RWPE1 (cell line): ENCODE measurements around the gene ACCSL.
A peak's percentile ranks its signal among the peaks of the same experiment; 100 is the strongest.

Experiments used
- CTCF ChIA-PET: fragments of 350-600 bp; sonication (Branson Sonifier 250); formaldehyde crosslinking; extraction: SDS; loops from one replicate; lab custom pipeline; 2021; lab: Yijun Ruan, JAX
- POLR2A ChIA-PET: fragments of 400-600 bp; formaldehyde crosslinking; extraction: SDS; loops from one replicate; lab custom pipeline; 2020; ENCODE audit warnings: antibody characterized with exemption; ENCODE audit not compliant: low non-redundant PET; lab: Yijun Ruan, JAX
- DNase-seq: peaks from one replicate; pipeline ENCODE4 v3.0.0; 2012; ENCODE audit warnings: low spot score
- H3K27ac ChIP-seq: fragments of 450-650 bp; 2 replicates; pipeline ENCODE4 v1.5.1; 2017
- TF ChIP-seq, protein P1 (sequence below): fragments of 450-650 bp; conservative IDR thresholded peaks from 2 replicates; pipeline ENCODE4 v1.5.1; 2017; ENCODE audit warnings: low read depth, mild to moderate bottlenecking

ACCSL gene

DNA sequence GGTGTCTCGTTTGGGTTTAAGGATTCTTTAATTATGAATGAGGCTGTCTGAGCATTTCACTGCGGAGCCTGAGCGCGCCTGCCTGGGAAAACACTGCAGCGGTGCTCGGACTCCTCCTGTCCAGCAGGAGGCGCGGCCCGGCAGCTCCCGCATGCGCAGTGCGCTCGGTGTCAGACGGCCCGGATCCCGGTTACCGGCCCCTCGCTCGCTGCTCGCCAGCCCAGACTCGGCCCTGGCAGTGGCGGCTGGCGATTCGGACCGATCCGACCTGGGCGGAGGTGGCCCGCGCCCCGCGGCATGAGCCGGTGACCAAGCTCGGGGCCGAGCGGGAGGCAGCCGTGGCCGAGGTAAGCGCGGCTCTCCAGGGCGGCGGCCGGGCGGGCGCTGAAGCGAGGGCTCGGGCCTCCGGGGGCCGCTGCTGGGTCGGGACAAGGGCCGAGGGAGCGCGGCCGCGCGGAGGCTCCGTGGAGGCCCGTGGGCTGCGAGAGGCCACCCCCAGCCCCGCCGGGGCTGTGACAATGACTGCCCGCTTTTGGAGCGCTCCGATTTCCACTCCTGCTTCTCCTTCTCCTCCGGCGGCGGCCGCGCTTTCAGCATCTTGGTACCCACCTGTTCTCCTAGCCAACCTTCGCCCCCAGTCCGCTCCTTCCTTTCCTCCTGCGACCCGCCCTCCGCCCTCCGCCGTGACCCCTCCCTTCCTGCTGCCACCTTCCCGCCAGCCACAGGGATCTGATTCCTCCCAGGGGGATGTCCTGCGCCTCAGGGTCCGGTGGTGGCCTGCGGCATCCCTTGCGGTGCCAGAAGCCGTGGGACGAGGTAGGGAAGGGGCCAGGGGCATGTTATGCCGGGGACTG, 48.0 kb downstream of the ACCSL start, which contains the start of gene EXT2:
Gene EXT2, plus strand, starts transcription at position 173 of the 854 bp plus-strand sequence. CDS start 12,035 bp downstream, outside the sequence.
- ChIA-PET CTCF (interaction anchor here (0.6 to 2.4 kb wide), 9 partner anchors 9 to 675 kb away, joined by 3 to 14 read pairs (median 4); partner anchors contain the start of gene ACCS), POLR2A (no interaction called here)
- TF ChIP-seq, protein P1, sequence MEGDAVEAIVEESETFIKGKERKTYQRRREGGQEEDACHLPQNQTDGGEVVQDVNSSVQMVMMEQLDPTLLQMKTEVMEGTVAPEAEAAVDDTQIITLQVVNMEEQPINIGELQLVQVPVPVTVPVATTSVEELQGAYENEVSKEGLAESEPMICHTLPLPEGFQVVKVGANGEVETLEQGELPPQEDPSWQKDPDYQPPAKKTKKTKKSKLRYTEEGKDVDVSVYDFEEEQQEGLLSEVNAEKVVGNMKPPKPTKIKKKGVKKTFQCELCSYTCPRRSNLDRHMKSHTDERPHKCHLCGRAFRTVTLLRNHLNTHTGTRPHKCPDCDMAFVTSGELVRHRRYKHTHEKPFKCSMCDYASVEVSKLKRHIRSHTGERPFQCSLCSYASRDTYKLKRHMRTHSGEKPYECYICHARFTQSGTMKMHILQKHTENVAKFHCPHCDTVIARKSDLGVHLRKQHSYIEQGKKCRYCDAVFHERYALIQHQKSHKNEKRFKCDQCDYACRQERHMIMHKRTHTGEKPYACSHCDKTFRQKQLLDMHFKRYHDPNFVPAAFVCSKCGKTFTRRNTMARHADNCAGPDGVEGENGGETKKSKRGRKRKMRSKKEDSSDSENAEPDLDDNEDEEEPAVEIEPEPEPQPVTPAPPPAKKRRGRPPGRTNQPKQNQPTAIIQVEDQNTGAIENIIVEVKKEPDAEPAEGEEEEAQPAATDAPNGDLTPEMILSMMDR: peak; percentile 92
- H3K27ac ChIP-seq: peak within 1 kb of the TSS; percentile 79
- peak; percentile 92 for DNase-seq

DNA sequence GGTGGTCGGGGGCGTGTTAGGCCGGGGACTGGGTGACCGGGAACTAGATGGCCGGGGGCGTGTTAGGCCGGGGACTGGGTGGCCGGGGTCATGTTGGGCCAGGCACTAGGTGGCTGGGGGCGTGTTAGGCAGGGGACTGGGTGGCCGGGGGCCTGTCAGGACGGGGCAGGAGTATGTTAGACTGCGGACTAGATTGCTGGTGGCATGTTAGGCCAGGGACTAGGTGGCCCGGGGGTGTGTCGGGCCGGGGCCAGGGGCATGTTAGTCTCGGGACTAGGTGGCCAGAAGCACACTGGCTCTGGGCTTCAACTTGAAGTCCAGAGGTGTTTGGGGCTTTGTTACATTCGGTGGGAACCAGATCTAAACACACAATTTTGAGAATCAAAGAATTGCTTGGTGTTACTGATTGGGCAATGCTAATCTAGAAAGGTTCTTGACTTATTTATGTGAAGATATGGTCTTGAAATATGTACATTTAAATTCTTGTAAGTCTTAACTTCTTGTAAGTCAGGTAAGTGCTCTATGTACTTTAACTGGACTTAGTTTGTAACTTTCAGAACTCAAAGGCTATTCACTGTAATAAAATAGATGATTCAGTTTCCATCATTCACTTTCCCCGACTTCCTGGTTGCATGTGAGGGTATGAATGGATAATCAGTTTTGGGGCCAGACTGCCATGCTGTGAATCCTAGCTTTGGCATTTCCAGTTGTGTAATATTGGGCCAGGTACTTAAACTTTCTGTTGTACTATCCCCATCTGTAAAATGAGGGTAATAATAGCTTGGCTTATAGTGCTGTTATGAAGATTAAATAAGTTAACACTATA, 48.8 kb downstream of the ACCSL start:
- H3K27ac ChIP-seq: peak overlapping the region; percentile 79
- TF ChIP-seq, protein P1: no peak
- ChIA-PET CTCF (no interaction called here), POLR2A (no interaction called here)
- DNase-seq: peak; percentile 84

DNA sequence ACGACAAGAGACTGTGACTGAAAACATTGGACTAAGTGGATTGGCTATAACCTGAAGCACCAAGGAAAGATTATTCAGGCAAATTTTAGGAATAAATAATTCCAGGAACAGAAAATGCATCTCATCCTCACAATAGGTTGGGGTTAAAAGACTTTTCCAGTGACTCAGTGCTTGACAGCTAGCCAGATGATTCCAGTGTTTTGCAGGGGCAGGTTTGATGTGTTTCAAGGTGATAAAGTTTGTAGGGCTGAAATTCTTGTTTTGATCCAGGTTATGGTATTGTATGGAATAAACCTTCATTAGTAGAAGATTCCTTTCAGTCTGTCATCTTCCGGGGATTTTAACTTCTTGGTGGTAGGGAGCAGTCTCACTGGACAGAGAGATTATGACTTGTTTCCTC, 50.0 kb downstream of the ACCSL start:
- peak; percentile 75 for DNase-seq
- ChIA-PET POLR2A (no interaction called here), CTCF (no interaction called here)
- TF ChIP-seq, protein P1: no peak
- peak overlapping the region; percentile 67 for H3K27ac ChIP-seq

DNA sequence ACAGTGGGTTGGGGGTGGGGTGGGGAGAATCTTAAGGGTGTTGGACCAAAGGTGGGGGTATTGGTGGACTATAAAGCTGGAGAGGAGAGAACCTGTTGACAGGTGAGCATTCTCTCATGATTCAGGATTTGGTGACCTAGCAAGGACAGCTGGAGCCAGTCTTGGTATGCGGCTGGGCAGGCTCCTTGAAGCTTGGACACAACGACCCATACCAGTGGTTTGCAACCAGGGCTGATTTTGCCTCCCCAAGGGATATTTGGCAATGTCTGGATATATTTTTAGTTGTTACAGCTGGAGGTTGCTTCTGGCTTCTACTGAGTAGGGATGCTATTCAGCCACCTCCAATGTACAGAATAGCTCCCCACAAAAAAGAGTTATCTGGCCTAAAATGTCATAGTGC, 53.3 kb downstream of the ACCSL start:
- no peak overlapping the region for H3K27ac ChIP-seq
- DNase-seq: no peak
- TF ChIP-seq, protein P1: no peak
- ChIA-PET CTCF (interaction anchor here (2.4 kb wide), 1 partner anchor 9 kb away, joined by 8 read pairs; no protein-coding TSS in a partner anchor), POLR2A (no interaction called here)

DNA sequence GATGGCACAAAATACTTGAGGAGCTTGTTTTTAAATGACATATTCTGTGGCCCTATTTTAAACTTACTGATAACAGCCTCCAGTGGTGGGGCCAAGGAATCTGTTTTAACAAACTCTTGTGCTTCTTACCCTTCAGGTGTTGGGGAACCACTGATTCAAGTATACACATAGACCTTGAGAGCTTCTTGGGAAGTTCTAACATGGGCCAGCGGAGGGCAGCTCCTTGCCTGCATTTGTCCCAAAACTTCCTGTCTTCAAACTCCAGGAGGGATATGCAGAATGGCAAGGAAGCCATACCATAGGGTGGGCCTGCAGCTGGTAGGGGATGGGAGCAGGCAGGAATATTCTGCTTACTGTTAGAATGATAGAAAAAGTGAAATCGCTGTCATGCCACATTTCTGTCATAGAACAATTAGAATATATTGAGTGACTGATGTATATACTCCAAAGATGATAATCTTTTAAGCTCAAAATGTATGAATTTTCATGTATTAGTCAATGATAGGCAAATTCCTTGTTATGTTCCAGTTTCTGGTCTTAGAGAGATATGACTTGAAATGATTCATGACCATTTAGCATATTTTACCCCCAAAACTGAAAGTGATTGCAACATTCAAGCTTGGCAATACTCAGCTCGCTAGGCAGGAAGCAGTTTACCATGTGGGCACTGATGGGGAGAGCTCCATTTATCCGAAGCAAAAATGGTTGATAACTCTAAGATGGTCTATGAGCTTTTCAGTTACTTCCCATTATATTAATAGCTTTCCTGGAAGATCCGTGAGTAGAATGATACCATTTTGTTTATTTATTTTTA, 56.9 kb downstream of the ACCSL start:
- H3K27ac ChIP-seq: no peak overlapping the region
- no peak for DNase-seq
- ChIA-PET CTCF (interaction anchor here (0.5 to 3.2 kb wide), 4 partner anchors 10 to 320 kb away, joined by 3 to 14 read pairs (median 4); partner anchors contain the start of gene EXT2), POLR2A (no interaction called here)
- TF ChIP-seq, protein P1: no peak
